Measurements from ENCODE around the gene TNFRSF1B.
"Not testable (repeated sequence)": the region's sequence is repeated elsewhere in the genome, so short reads cannot be mapped to it uniquely, and the experiment has no call there.

The TNFRSF1B gene

GRCh38 chr1:12202577-12202976, 35.8 kb downstream of the TNFRSF1B start:
- in situ Hi-C loops (cut with HindIII; ENCODE audit: low pct_ligation_motif_present, low pct_unique_long_range_greater_than_20kb, low sequenced_read_pairs) = no loop called here
- DNase-seq = no peak

GRCh38 chr1:12203216-12204007, 36.6 kb downstream of the TNFRSF1B start:
- DNase-seq = no peak
- in situ Hi-C loops (cut with HindIII; ENCODE audit: low pct_ligation_motif_present, low pct_unique_long_range_greater_than_20kb, low sequenced_read_pairs) = no loop called here

- in situ Hi-C loops (cut with HindIII; ENCODE audit: low pct_ligation_motif_present, low pct_unique_long_range_greater_than_20kb, low sequenced_read_pairs) = no loop called here
- DNase-seq = no peak
These were observed 37.3 kb downstream of the TNFRSF1B start for GRCh38 chr1:12204140-12204539.

- in situ Hi-C loops (cut with HindIII; ENCODE audit: low pct_ligation_motif_present, low pct_unique_long_range_greater_than_20kb, low sequenced_read_pairs) = no loop called here
- no peak for DNase-seq
These were observed 38.2 kb downstream of the TNFRSF1B start for GRCh38 chr1:12204754-12205658.

GRCh38 chr1:12206238-12206637, 39.4 kb downstream of the TNFRSF1B start:
- no peak for DNase-seq
- in situ Hi-C loops (cut with HindIII; ENCODE audit: low pct_ligation_motif_present, low pct_unique_long_range_greater_than_20kb, low sequenced_read_pairs) = no loop called here

GRCh38 chr1:12206792-12207424, 40.1 kb downstream of the TNFRSF1B start:
- in situ Hi-C loops (cut with HindIII; ENCODE audit: low pct_ligation_motif_present, low pct_unique_long_range_greater_than_20kb, low sequenced_read_pairs) = no loop called here

GRCh38 chr1:12208271-12208670, 41.5 kb downstream of the TNFRSF1B start:
- in situ Hi-C loops (cut with HindIII; ENCODE audit: low pct_ligation_motif_present, low pct_unique_long_range_greater_than_20kb, low sequenced_read_pairs) = no loop called here
- DNase-seq = no peak

More at GRCh38 chr1:12206792-12207424, 40.1 kb downstream of the TNFRSF1B start:
- no peak for DNase-seq

GRCh38 chr1:12208764-12209494, 42.1 kb downstream of the TNFRSF1B start:
- peak; percentile 71 for DNase-seq
- in situ Hi-C loops (cut with HindIII; ENCODE audit: low pct_ligation_motif_present, low pct_unique_long_range_greater_than_20kb, low sequenced_read_pairs) = no loop called here

- DNase-seq = no peak
- in situ Hi-C loops (cut with HindIII; ENCODE audit: low pct_ligation_motif_present, low pct_unique_long_range_greater_than_20kb, low sequenced_read_pairs) = no loop called here
These were observed 42.7 kb downstream of the TNFRSF1B start for GRCh38 chr1:12209495-12209832.

GRCh38 chr1:12215118-12215961, 48.5 kb downstream of the TNFRSF1B start:
- DNase-seq = no peak
- in situ Hi-C loops (cut with HindIII; ENCODE audit: low pct_ligation_motif_present, low pct_unique_long_range_greater_than_20kb, low sequenced_read_pairs) = loop anchor here (10.0 kb wide), 1 partner anchor 91 kb away; no protein-coding TSS in a partner anchor

- in situ Hi-C loops (cut with HindIII; ENCODE audit: low pct_ligation_motif_present, low pct_unique_long_range_greater_than_20kb, low sequenced_read_pairs) = loop anchor here (10.0 kb wide), 1 partner anchor 95 kb away; no protein-coding TSS in a partner anchor
- no peak for DNase-seq
These were observed 53.0 kb downstream of the TNFRSF1B start for GRCh38 chr1:12219800-12220199.

- no peak for DNase-seq
- in situ Hi-C loops (cut with HindIII; ENCODE audit: low pct_ligation_motif_present, low pct_unique_long_range_greater_than_20kb, low sequenced_read_pairs) = no loop called here
These were observed 54.1 kb downstream of the TNFRSF1B start for GRCh38 chr1:12220890-12221289.

- DNase-seq; in situ Hi-C loops (cut with HindIII; ENCODE audit: low pct_ligation_motif_present, low pct_unique_long_range_greater_than_20kb, low sequenced_read_pairs): not testable (repeated sequence)
These were observed 55.9 kb downstream of the TNFRSF1B start for GRCh38 chr1:12222700-12223099.

GRCh38 chr1:12224092-12224491, 57.3 kb downstream of the TNFRSF1B start:
- in situ Hi-C loops (cut with HindIII; ENCODE audit: low pct_ligation_motif_present, low pct_unique_long_range_greater_than_20kb, low sequenced_read_pairs) = not testable (repeated sequence)

GRCh38 chr1:12228979-12229378, 62.2 kb downstream of the TNFRSF1B start:
- no peak for DNase-seq
- in situ Hi-C loops (cut with HindIII; ENCODE audit: low pct_ligation_motif_present, low pct_unique_long_range_greater_than_20kb, low sequenced_read_pairs) = no loop called here

More at GRCh38 chr1:12224092-12224491, 57.3 kb downstream of the TNFRSF1B start:
- DNase-seq = not testable (repeated sequence)

- in situ Hi-C loops (cut with HindIII; ENCODE audit: low pct_ligation_motif_present, low pct_unique_long_range_greater_than_20kb, low sequenced_read_pairs) = no loop called here
- DNase-seq = no peak
These were observed 62.6 kb downstream of the TNFRSF1B start for GRCh38 chr1:12229386-12229834.

- in situ Hi-C loops (cut with HindIII; ENCODE audit: low pct_ligation_motif_present, low pct_unique_long_range_greater_than_20kb, low sequenced_read_pairs) = no loop called here
- peak; percentile 78 for DNase-seq
These were observed 63.2 kb downstream of the TNFRSF1B start, which contains the start of gene VPS13D for GRCh38 chr1:12229835-12230548. VPS13D (plus strand) TSS chr1:12230030; CDS start chr1:12234267, 4,237 bp downstream.
